HepG2 (cell line): ENCODE data around the gene AGAP3. TPM values are rescaled to one million over a fixed set of nuclear protein-coding genes. Genes with fewer than 3 reads are reported as not detected.

Source experiments
- ARNT2 ChIP-seq: sonication (generic); formaldehyde crosslinking; IDR thresholded peaks from 2 replicates; pipeline ENCODE4 v1.8.0; 2022; ENCODE audit warnings: mild to moderate bottlenecking, low read depth, missing genetic modification reagents, moderate library complexity
- GLI4 ChIP-seq: sonication (generic); formaldehyde crosslinking; IDR thresholded peaks from 2 replicates; pipeline ENCODE4 v1.5.1; 2020; ENCODE audit warnings: missing genetic modification reagents, mild to moderate bottlenecking, moderate library complexity, borderline replicate concordance
- KDM1A ChIP-seq: IDR thresholded peaks from 2 replicates; pipeline ENCODE4 v1.6.1; 2016; ENCODE audit warnings: missing compliant biosample characterization
- NFE2L1 ChIP-seq: sonication (generic); formaldehyde crosslinking; IDR thresholded peaks from 2 replicates; pipeline ENCODE4 v1.4.0; 2020; ENCODE audit warnings: missing genetic modification reagents, mild to moderate bottlenecking, borderline replicate concordance
- NONO ChIP-seq, 2 experiments: fragments of 450-650 bp in 1 of 2; sonication (generic) in 1 of 2; formaldehyde crosslinking in 1 of 2; IDR thresholded peaks in 1 of 2; conservative IDR thresholded peaks in 1 of 2; 2 replicates each; pipeline versions ENCODE4 v1.6.1 to v1.8.0; 2017 to 2022; ENCODE audit warnings: mild to moderate bottlenecking in 1 of 2, missing genetic modification reagents in 1 of 2, moderate library complexity in 1 of 2
- POLR2G ChIP-seq: fragments of 200-400 bp; formaldehyde crosslinking; IDR thresholded peaks from 2 replicates; pipeline ENCODE4 v1.6.1; 2018; ENCODE audit warnings: mild to moderate bottlenecking, low read depth, low read length, moderate library complexity
- REPIN1 ChIP-seq: sonication (generic); formaldehyde crosslinking; IDR thresholded peaks from 2 replicates; pipeline ENCODE4 v1.8.0; 2022; ENCODE audit warnings: missing genetic modification reagents, low read depth, mild to moderate bottlenecking, borderline replicate concordance
- SETDB1 ChIP-seq: sonication (generic); formaldehyde crosslinking; IDR thresholded peaks from 2 replicates; pipeline ENCODE4 v1.5.1; 2020; ENCODE audit warnings: missing genetic modification reagents, mild to moderate bottlenecking, borderline replicate concordance
- ZNF44 ChIP-seq: sonication (generic); formaldehyde crosslinking; IDR thresholded peaks from 2 replicates; pipeline ENCODE4 v1.5.1; 2020; ENCODE audit warnings: mild to moderate bottlenecking, missing genetic modification reagents
- ZNF563 ChIP-seq: sonication (generic); formaldehyde crosslinking; IDR thresholded peaks from 2 replicates; pipeline ENCODE4 v1.8.0; 2022; ENCODE audit warnings: mild to moderate bottlenecking, moderate library complexity, missing genetic modification reagents
- polyA plus RNA-seq, 8 experiments: library from polyadenylated mRNA; depleted of rRNA in 3 of 8; stranded (reverse) in 7 of 8; unstranded in 1 of 8; fragments of >200 nt; fragmentation: Illumina TruSeq in 4 of 8; extraction: Trizol in 4 of 8; gene quantifications; 2 replicates each; pipeline versions ENCODE4 v1.2.1 to v1.2.3, GENCODE V29; 2011 to 2016; ENCODE audit warnings: low read depth in 4 of 8, missing spikeins in 1 of 8, mixed read lengths in 1 of 8; ENCODE audit not compliant: insufficient read depth in 1 of 8
- total RNA-seq, 5 experiments: library from RNA; depleted of rRNA; stranded (reverse); fragments of >200 nt; fragmentation: Illumina TruSeq; extraction: Trizol; gene quantifications; 2 replicates each; pipeline ENCODE4 v1.2.3, GENCODE V29; 2016; ENCODE audit warnings: low read depth in 1 of 5
- TF ChIP-seq, protein P1 (sequence below): IDR thresholded peaks from 2 replicates; pipeline ENCODE4 v1.4.0; 2020; ENCODE audit warnings: mild to moderate bottlenecking, missing genetic modification reagents
- TF ChIP-seq, protein P2 (sequence below): sonication (generic); formaldehyde crosslinking; IDR thresholded peaks from 2 replicates; pipeline ENCODE4 v1.5.0; 2020; ENCODE audit warnings: missing genetic modification reagents
- TF ChIP-seq, protein P3 (sequence below): sonication (generic); formaldehyde crosslinking; IDR thresholded peaks from 2 replicates; pipeline ENCODE4 v1.4.0; 2020; ENCODE audit warnings: missing genetic modification reagents; ENCODE audit errors: not compliant biosample characterization
- TF ChIP-seq, protein P4 (sequence below): sonication (generic); formaldehyde crosslinking; IDR thresholded peaks from 2 replicates; pipeline ENCODE4 v1.4.0; 2020; ENCODE audit warnings: missing genetic modification reagents, borderline replicate concordance
- TF ChIP-seq, protein P5 (sequence below): sonication (generic); formaldehyde crosslinking; IDR thresholded peaks from 2 replicates; pipeline ENCODE4 v1.4.0; 2020; ENCODE audit warnings: missing genetic modification reagents, mild to moderate bottlenecking, borderline replicate concordance

AGAP3 gene
- total and polyA plus RNA-seq, 2 of the 13 experiments (the other 11 are each of a cell fraction or from before 2014, with no cell fraction given) = 31.3 to 61.4 TPM

DNA sequence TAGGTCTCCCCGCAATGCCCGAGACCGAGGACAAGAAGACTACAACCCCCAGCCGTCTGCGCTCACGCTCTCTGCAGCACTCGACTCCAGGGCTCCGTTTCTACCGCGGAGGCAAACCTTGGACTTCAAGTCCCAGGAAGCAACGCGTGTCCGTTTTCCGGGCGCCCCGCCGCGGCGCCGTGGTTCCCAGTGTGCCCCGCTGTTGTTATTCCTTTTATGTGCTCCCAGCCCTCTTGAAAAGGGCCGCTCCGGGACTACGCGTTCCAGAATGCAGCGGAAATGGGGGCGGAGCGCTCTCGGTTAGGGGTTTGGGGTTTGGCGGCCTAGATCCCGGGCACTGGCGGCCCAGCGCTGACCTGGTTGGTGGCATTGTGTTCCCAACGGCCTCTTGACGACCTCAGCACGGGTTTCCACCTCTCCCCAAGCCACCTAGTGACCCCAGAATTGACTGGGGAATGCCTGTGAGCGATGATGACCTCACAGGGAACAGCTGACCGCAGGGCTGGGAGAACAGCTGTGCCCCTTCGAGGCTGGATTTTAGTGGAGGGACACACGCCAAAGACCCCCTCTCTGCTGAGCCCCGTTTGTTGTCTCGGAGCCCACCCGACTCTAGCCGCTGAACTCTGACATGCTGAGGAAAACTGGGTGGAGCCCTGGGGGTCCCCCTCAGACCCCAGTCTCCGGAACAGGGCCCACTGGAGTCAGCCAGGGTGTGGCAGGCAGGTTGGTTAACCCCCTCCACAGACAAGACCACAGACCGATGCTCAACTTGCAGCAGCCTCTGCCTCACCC, 28.1 kb upstream of the AGAP3 start (continued):
- TF ChIP-seq, protein P1, sequence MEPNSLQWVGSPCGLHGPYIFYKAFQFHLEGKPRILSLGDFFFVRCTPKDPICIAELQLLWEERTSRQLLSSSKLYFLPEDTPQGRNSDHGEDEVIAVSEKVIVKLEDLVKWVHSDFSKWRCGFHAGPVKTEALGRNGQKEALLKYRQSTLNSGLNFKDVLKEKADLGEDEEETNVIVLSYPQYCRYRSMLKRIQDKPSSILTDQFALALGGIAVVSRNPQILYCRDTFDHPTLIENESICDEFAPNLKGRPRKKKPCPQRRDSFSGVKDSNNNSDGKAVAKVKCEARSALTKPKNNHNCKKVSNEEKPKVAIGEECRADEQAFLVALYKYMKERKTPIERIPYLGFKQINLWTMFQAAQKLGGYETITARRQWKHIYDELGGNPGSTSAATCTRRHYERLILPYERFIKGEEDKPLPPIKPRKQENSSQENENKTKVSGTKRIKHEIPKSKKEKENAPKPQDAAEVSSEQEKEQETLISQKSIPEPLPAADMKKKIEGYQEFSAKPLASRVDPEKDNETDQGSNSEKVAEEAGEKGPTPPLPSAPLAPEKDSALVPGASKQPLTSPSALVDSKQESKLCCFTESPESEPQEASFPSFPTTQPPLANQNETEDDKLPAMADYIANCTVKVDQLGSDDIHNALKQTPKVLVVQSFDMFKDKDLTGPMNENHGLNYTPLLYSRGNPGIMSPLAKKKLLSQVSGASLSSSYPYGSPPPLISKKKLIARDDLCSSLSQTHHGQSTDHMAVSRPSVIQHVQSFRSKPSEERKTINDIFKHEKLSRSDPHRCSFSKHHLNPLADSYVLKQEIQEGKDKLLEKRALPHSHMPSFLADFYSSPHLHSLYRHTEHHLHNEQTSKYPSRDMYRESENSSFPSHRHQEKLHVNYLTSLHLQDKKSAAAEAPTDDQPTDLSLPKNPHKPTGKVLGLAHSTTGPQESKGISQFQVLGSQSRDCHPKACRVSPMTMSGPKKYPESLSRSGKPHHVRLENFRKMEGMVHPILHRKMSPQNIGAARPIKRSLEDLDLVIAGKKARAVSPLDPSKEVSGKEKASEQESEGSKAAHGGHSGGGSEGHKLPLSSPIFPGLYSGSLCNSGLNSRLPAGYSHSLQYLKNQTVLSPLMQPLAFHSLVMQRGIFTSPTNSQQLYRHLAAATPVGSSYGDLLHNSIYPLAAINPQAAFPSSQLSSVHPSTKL (CRISPR knock-in tag) = peak; percentile 40; the same call in 1 of the 2 replicates
- no peak for TF ChIP-seq KDM1A
- TF ChIP-seq, protein P2, sequence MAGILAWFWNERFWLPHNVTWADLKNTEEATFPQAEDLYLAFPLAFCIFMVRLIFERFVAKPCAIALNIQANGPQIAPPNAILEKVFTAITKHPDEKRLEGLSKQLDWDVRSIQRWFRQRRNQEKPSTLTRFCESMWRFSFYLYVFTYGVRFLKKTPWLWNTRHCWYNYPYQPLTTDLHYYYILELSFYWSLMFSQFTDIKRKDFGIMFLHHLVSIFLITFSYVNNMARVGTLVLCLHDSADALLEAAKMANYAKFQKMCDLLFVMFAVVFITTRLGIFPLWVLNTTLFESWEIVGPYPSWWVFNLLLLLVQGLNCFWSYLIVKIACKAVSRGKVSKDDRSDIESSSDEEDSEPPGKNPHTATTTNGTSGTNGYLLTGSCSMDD (CRISPR knock-in tag) = no peak
- TF ChIP-seq NONO (IDR thresholded peaks at IDR 0.05) = no peak
- TF ChIP-seq NONO (CRISPR knock-in tag; conservative IDR thresholded peaks at IDR 0.05) = no peak
- 0 out of 2 replicates have a peak, but pooled peaks have one; percentile 55 for TF ChIP-seq NFE2L1 (CRISPR knock-in tag)
- peak; percentile 89 for TF ChIP-seq POLR2G
- TF ChIP-seq GLI4 = no peak
- peak; percentile 86 for TF ChIP-seq ARNT2 (CRISPR knock-in tag)
- TF ChIP-seq, protein P3, sequence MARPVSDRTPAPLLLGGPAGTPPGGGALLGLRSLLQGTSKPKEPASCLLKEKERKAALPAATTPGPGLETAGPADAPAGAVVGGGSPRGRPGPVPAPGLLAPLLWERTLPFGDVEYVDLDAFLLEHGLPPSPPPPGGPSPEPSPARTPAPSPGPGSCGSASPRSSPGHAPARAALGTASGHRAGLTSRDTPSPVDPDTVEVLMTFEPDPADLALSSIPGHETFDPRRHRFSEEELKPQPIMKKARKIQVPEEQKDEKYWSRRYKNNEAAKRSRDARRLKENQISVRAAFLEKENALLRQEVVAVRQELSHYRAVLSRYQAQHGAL = no peak
- TF ChIP-seq, protein P4, sequence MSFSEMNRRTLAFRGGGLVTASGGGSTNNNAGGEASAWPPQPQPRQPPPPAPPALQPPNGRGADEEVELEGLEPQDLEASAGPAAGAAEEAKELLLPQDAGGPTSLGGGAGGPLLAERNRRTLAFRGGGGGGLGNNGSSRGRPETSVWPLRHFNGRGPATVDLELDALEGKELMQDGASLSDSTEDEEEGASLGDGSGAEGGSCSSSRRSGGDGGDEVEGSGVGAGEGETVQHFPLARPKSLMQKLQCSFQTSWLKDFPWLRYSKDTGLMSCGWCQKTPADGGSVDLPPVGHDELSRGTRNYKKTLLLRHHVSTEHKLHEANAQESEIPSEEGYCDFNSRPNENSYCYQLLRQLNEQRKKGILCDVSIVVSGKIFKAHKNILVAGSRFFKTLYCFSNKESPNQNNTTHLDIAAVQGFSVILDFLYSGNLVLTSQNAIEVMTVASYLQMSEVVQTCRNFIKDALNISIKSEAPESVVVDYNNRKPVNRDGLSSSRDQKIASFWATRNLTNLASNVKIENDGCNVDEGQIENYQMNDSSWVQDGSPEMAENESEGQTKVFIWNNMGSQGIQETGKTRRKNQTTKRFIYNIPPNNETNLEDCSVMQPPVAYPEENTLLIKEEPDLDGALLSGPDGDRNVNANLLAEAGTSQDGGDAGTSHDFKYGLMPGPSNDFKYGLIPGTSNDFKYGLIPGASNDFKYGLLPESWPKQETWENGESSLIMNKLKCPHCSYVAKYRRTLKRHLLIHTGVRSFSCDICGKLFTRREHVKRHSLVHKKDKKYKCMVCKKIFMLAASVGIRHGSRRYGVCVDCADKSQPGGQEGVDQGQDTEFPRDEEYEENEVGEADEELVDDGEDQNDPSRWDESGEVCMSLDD (CRISPR knock-in tag) = peak; percentile 82; the same call in 1 of the 2 replicates
- no peak; the same call in 1 of the 2 replicates for TF ChIP-seq ZNF563 (CRISPR knock-in tag)
- TF ChIP-seq, protein P5, sequence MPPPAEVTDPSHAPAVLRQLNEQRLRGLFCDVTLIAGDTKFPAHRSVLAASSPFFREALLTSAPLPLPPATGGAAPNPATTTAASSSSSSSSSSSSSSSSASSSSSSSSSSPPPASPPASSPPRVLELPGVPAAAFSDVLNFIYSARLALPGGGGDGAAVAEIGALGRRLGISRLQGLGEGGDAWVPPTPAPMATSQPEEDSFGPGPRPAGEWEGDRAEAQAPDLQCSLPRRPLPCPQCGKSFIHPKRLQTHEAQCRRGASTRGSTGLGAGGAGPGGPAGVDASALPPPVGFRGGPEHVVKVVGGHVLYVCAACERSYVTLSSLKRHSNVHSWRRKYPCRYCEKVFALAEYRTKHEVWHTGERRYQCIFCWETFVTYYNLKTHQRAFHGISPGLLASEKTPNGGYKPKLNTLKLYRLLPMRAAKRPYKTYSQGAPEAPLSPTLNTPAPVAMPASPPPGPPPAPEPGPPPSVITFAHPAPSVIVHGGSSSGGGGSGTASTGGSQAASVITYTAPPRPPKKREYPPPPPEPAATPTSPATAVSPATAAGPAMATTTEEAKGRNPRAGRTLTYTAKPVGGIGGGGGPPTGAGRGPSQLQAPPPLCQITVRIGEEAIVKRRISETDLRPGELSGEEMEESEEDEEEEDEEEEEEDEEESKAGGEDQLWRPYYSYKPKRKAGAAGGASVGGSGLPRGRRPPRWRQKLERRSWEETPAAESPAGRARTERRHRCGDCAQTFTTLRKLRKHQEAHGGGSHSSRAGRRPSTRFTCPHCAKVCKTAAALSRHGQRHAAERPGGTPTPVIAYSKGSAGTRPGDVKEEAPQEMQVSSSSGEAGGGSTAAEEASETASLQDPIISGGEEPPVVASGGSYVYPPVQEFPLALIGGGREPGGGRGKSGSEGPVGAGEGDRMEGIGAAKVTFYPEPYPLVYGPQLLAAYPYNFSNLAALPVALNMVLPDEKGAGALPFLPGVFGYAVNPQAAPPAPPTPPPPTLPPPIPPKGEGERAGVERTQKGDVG (CRISPR knock-in tag) = no peak
- TF ChIP-seq REPIN1 (CRISPR knock-in tag) = no peak; the same call in 1 of the 2 replicates
- TF ChIP-seq ZNF44 (CRISPR knock-in tag) = no peak
- TF ChIP-seq SETDB1 (CRISPR knock-in tag) = no peak
